ENCODE results near the gene TM9SF4. TPM values are rescaled to one million over a fixed set of nuclear protein-coding genes. Genes with fewer than 3 reads are reported as not detected.
"Not testable (repeated sequence)": the region's sequence is repeated elsewhere in the genome, so short reads cannot be mapped to it uniquely, and the experiment has no call there.

The TM9SF4 gene
- polyA plus RNA-seq, 1 experiment = 101 TPM

DNA sequence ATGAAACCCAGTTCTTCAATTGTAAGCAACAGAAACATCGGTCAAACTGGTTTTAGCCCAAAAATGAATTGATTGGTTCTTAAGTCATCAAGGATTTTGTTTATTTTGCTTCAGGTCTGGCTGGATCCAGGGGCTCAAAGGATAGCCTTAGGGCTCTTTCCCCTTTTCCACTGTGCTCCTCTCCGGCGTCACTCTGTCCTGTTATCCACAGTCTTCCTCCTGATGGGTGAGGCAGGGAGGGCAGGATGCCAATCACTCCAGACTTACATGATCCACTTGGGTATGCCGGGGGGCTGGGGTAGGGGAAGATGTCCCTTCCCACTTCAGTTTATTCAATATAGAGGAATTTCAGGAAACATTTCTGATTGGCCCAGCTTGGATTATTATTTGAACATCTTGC lies 58.0 kb downstream of the TM9SF4 start:
- no peaks in the 10 kb centered on the region for H3K27me3 ChIP-seq (ENCODE audit: control insufficient read depth, insufficient read depth, low read length)
- ChIA-PET CTCF (no interaction called here), POLR2A (no interaction called here)
- no peak for DNase-seq (ENCODE audit: low read depth)
- H3K4me3 ChIP-seq (ENCODE audit: low read depth, low read length) = no peak overlapping the region
- H3K36me3 ChIP-seq (ENCODE audit: control insufficient read depth, insufficient read depth, low read length) = peaks cover 19% of the 10 kb centered on the region
- TF ChIP-seq, protein P1, sequence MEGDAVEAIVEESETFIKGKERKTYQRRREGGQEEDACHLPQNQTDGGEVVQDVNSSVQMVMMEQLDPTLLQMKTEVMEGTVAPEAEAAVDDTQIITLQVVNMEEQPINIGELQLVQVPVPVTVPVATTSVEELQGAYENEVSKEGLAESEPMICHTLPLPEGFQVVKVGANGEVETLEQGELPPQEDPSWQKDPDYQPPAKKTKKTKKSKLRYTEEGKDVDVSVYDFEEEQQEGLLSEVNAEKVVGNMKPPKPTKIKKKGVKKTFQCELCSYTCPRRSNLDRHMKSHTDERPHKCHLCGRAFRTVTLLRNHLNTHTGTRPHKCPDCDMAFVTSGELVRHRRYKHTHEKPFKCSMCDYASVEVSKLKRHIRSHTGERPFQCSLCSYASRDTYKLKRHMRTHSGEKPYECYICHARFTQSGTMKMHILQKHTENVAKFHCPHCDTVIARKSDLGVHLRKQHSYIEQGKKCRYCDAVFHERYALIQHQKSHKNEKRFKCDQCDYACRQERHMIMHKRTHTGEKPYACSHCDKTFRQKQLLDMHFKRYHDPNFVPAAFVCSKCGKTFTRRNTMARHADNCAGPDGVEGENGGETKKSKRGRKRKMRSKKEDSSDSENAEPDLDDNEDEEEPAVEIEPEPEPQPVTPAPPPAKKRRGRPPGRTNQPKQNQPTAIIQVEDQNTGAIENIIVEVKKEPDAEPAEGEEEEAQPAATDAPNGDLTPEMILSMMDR (IDR thresholded peaks at IDR 0.05; ENCODE audit: insufficient read depth, low read depth, low read length) = no peak

GRCh38 chr20:32168184-32168910 lies 58.8 kb downstream of the TM9SF4 start:
- no peak for DNase-seq (ENCODE audit: low read depth)
- ChIA-PET CTCF (no interaction called here), POLR2A (no interaction called here)
- no peaks in the 10 kb centered on the region for H3K27me3 ChIP-seq (ENCODE audit: control insufficient read depth, insufficient read depth, low read length)
- TF ChIP-seq, protein P1 (IDR thresholded peaks at IDR 0.05; ENCODE audit: insufficient read depth, low read depth, low read length) = no peak
- H3K36me3 ChIP-seq (ENCODE audit: control insufficient read depth, insufficient read depth, low read length) = peaks cover 18% of the 10 kb centered on the region
- H3K4me3 ChIP-seq (ENCODE audit: low read depth, low read length) = no peak overlapping the region

GRCh38 chr20:32177696-32178095 lies 68.2 kb downstream of the TM9SF4 start:
- H3K27me3 ChIP-seq (ENCODE audit: control insufficient read depth, insufficient read depth, low read length); H3K4me3 ChIP-seq (ENCODE audit: low read depth, low read length); POLR2A ChIA-PET; DNase-seq (ENCODE audit: low read depth); CTCF ChIA-PET; H3K36me3 ChIP-seq (ENCODE audit: control insufficient read depth, insufficient read depth, low read length): not testable (repeated sequence)

- H3K27me3 ChIP-seq (ENCODE audit: control insufficient read depth, insufficient read depth, low read length) = no peaks in the 10 kb centered on the region
- POLR2A ChIA-PET = no interaction called here
- TF ChIP-seq, protein P1 (IDR thresholded peaks at IDR 0.05; ENCODE audit: insufficient read depth, low read depth, low read length) = no peak
- no peak overlapping the region for H3K4me3 ChIP-seq (ENCODE audit: low read depth, low read length)
- CTCF ChIA-PET = interaction anchor here (0.5 kb wide), 1 partner anchor 45 kb away, joined by 3 read pairs; no protein-coding TSS in a partner anchor
- H3K36me3 ChIP-seq (ENCODE audit: control insufficient read depth, insufficient read depth, low read length) = no peaks in the 10 kb centered on the region
- no peak for DNase-seq (ENCODE audit: low read depth)
Observed at GRCh38 chr20:32179515-32179914, 70.0 kb downstream of the TM9SF4 start.

DNA sequence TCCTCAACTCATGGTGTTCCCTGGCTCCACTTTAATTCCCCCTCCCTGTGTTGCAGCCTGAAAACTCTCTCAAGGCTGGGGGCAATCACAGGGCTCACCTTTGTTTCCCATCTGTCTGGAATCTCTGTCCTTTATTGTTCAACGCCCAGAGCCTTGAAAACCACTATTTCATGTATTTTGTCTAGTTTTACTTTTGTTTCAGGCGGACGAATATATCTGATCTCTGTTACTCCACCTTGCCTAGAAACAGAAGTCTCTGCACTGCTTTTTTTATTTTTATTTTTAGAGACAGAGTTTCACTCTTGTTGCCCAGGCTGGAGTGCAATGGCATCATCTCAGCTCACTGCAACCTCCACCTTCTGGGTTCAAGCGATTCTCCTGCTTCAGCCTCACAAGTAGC lies 70.4 kb downstream of the TM9SF4 start:
- no peaks in the 10 kb centered on the region for H3K36me3 ChIP-seq (ENCODE audit: control insufficient read depth, insufficient read depth, low read length)
- TF ChIP-seq, protein P1 (IDR thresholded peaks at IDR 0.05; ENCODE audit: insufficient read depth, low read depth, low read length) = no peak
- no peaks in the 10 kb centered on the region for H3K27me3 ChIP-seq (ENCODE audit: control insufficient read depth, insufficient read depth, low read length)
- no peak overlapping the region for H3K4me3 ChIP-seq (ENCODE audit: low read depth, low read length)
- ChIA-PET POLR2A (no interaction called here), CTCF (no interaction called here)
- no peak for DNase-seq (ENCODE audit: low read depth)

DNA sequence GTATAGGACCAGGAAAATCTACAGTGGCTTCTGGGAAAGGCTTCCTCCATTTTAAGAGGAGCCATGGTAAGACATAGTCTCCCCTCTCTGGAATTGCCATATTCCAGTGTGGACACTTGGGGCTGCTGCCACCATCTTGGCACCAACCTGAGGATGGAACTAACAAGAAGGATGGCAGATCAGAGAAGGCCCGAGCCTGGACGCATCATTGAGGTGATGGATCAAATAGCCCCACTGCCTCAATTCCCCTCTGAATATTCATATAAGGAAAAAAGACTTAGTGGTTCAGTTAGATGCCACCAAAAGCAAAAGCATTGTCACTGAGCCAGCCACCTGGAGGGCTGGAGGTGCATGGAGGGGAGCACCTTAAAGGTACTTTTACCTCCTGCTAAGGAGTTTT lies 72.1 kb downstream of the TM9SF4 start:
- DNase-seq (ENCODE audit: low read depth) = no peak
- TF ChIP-seq, protein P1 (IDR thresholded peaks at IDR 0.05; ENCODE audit: insufficient read depth, low read depth, low read length) = no peak
- POLR2A ChIA-PET = no interaction called here
- no peaks in the 10 kb centered on the region for H3K36me3 ChIP-seq (ENCODE audit: control insufficient read depth, insufficient read depth, low read length)
- no peaks in the 10 kb centered on the region for H3K27me3 ChIP-seq (ENCODE audit: control insufficient read depth, insufficient read depth, low read length)
- H3K4me3 ChIP-seq (ENCODE audit: low read depth, low read length) = no peak overlapping the region
- CTCF ChIA-PET = no interaction called here

All from BJ (cell line).